ENCODE data around the gene RGS10. TPM values are rescaled to one million over a fixed set of nuclear protein-coding genes. Genes with fewer than 3 reads are reported as not detected.

Gene RGS10
- total RNA-seq, 1 experiment from 2014 or later: 10.6 TPM

DNA sequence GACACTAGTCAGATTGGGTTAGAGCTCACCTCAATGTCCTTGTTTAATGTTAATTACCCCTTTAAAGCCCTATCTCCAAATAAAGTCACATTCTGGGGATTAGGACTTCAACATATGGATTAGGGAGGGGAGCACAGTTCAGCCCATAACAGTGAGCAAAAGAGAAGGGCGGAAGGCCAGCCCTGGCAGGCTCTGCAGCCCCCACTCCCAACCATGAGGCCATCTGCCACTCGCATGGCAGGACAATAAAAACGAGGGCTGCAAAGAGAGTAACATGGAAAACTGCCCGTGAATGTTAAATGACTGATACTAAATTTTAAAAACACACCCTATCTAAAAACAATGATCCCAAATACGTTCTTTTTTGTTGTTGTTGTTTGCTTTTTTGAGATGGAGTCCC is 38.7 kb downstream of the RGS10 start:
- TF ChIP-seq, protein P1, sequence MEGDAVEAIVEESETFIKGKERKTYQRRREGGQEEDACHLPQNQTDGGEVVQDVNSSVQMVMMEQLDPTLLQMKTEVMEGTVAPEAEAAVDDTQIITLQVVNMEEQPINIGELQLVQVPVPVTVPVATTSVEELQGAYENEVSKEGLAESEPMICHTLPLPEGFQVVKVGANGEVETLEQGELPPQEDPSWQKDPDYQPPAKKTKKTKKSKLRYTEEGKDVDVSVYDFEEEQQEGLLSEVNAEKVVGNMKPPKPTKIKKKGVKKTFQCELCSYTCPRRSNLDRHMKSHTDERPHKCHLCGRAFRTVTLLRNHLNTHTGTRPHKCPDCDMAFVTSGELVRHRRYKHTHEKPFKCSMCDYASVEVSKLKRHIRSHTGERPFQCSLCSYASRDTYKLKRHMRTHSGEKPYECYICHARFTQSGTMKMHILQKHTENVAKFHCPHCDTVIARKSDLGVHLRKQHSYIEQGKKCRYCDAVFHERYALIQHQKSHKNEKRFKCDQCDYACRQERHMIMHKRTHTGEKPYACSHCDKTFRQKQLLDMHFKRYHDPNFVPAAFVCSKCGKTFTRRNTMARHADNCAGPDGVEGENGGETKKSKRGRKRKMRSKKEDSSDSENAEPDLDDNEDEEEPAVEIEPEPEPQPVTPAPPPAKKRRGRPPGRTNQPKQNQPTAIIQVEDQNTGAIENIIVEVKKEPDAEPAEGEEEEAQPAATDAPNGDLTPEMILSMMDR (conservative IDR thresholded peaks at IDR 0.05): no peak
- Histone ChIP-seq H3K79me1 (ENCODE audit: insufficient read depth, low read depth, low read length, poor library complexity, severe bottlenecking) (no peaks in the 10 kb centered on the region), H3K14ac (ENCODE audit: insufficient read depth, low read length) (no peak overlapping the region), H2BK12ac (ENCODE audit: insufficient read length, low read depth, low read length) (no peak overlapping the region), H3K9ac (ENCODE audit: extremely low read depth, insufficient read length, low read length) (no peak overlapping the region), H4K8ac (replicated peaks; ENCODE audit: insufficient read length, low read depth, low read length) (no peak overlapping the region), H3K23me2 (ENCODE audit: insufficient read length, low read depth, low read length, poor library complexity, severe bottlenecking) (no peaks in the 10 kb centered on the region), H3K18ac (ENCODE audit: insufficient read length, low read depth, low read length) (no peak overlapping the region), H3K9me3 (ENCODE audit: control insufficient read depth, low read depth, low read length) (no peaks in the 10 kb centered on the region), H3K79me2 (ENCODE audit: insufficient read depth, low read length) (no peaks in the 10 kb centered on the region), H2BK20ac (ENCODE audit: low read depth, low read length, poor library complexity, severe bottlenecking) (no peak overlapping the region), H3K56ac (ENCODE audit: insufficient read length, low read depth, low read length) (no peak overlapping the region), H4K20me1 (ENCODE audit: control insufficient read depth, insufficient read depth, insufficient read length) (no peaks in the 10 kb centered on the region), H4K5ac (ENCODE audit: insufficient read length, low read depth, low read length) (no peak overlapping the region), H3K23ac (ENCODE audit: insufficient read length, low read depth, low read length) (no peak overlapping the region), H2AFZ (ENCODE audit: low read length) (no peak overlapping the region), H3K4ac (ENCODE audit: low read depth, low read length) (no peak overlapping the region), H3T11ph (ENCODE audit: low read length) (no peak overlapping the region), H3K4me1 (ENCODE audit: insufficient read depth, low read length) (no peaks in the 10 kb centered on the region), H4K91ac (ENCODE audit: insufficient read length, low read depth, low read length) (no peak overlapping the region), H2BK5ac (ENCODE audit: insufficient read length, low read length) (no peak overlapping the region), H2BK120ac (ENCODE audit: low read depth, low read length, poor library complexity, severe bottlenecking) (no peak overlapping the region), H2AK5ac (ENCODE audit: insufficient read length, low read length) (no peak overlapping the region), H3K27ac (ENCODE audit: insufficient read length, low read depth, low read length) (no peak overlapping the region), H3K27me3 (ENCODE audit: insufficient read depth, low read length) (no peaks in the 10 kb centered on the region), H3K4me2 (ENCODE audit: insufficient read depth, insufficient read length, low read length) (no peak overlapping the region), H2BK15ac (ENCODE audit: low read depth, low read length) (no peak overlapping the region)
- Mint-ChIP-seq H3K27ac (no peak overlapping the region; a peak in 1 of 7 replicates), H3K4me1 (peaks cover 0 to 3% of the 10 kb centered on the region in 2 experiments; a peak in 3 of 4 replicates), H3K9me3 (no peaks in the 10 kb centered on the region), H3K4me3 (no peak overlapping the region), H3K36me3 (ENCODE audit: insufficient read depth in 1 of 3, low read depth in 3 of 3) (no peaks in the 10 kb centered on the region; a peak in 1 of 7 replicates), H3K27me3 (ENCODE audit: low read depth) (peaks cover 8% of the 10 kb centered on the region)
- no peak for DNase-seq
- WGBS (ENCODE audit: extremely low coverage, insufficient read length, low lambda C conversion rate): no CpG with 5 or more reads among the region's 5 CpGs
